ENCODE measurements around the gene CNOT6.

CNOT6 gene

DNA sequence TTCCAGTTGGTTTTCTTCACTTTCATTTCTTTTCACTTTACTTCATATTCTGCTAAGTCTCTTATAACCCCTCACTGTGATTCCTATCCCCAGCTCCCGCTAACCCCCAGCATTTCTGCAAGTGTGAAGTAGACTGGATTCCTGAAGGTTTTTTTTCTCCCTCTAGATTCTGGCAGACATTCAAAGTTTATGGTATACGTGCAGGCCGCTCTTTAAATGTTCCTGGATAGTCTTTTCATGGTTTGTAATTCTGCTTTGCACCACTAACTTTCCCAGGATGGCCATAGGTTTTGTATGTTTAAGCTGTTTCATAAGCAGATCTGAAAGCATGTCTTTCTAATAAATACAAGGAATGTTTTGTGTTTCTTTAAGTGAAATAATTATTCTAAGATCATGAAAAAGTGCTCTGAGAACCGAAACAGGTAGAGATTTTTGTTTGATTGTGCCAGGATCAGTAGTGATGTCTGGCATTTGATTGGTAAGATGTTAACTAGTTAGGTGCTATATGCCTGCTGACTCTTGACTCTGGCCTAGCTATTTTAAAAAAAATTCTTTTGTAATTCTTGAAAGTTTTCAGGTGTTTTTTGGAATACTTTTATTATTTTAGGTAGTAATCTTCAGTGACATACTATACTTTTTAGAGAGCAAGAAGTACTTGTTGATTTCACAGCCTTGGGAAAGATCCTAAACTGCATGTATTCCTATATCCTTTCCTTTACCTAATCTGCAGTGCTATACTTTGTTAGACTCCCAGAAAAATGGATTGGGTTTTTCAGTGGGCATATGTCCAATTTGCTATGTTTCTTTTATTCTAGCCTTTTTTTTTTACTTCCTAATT lies 29.7 kb downstream of the CNOT6 start:
- Histone ChIP-seq H3K9me3 (ENCODE audit: insufficient read depth, low read length) (no peaks in the 10 kb centered on the region), H3K79me2 (ENCODE audit: insufficient read depth, low read length) (peaks cover 95% of the 10 kb centered on the region), H3K9ac (ENCODE audit: low read length) (no peak overlapping the region), H3K4me2 (ENCODE audit: low read depth, low read length, poor library complexity, severe bottlenecking) (no peak overlapping the region), H3K27me3 (ENCODE audit: low read length) (no peaks in the 10 kb centered on the region), H2AFZ (ENCODE audit: low read depth, low read length, severe bottlenecking) (no peak overlapping the region), H3K27ac (ENCODE audit: low read depth, low read length) (no peak overlapping the region), H3K4me3 (ENCODE audit: insufficient read depth, low read length, poor library complexity, severe bottlenecking) (no peak overlapping the region), H3F3A (ENCODE audit: insufficient read depth) (0 out of 2 replicates have a peak, but pooled peaks cover 6% of the 10 kb centered on the region), H3K9me2 (replicated peaks; ENCODE audit: insufficient read depth, low read length) (no peaks in the 10 kb centered on the region), H3K36me3 (ENCODE audit: low read length) (no peaks in the 10 kb centered on the region), H4K20me1 (ENCODE audit: low read depth, low read length) (peaks cover 26% of the 10 kb centered on the region; the same call in 1 of the 2 replicates)
- no peak for TF ChIP-seq EZH2phosphoT487 (conservative IDR thresholded peaks at IDR 0.05; ENCODE audit: low read length)
- TF ChIP-seq, protein P1, sequence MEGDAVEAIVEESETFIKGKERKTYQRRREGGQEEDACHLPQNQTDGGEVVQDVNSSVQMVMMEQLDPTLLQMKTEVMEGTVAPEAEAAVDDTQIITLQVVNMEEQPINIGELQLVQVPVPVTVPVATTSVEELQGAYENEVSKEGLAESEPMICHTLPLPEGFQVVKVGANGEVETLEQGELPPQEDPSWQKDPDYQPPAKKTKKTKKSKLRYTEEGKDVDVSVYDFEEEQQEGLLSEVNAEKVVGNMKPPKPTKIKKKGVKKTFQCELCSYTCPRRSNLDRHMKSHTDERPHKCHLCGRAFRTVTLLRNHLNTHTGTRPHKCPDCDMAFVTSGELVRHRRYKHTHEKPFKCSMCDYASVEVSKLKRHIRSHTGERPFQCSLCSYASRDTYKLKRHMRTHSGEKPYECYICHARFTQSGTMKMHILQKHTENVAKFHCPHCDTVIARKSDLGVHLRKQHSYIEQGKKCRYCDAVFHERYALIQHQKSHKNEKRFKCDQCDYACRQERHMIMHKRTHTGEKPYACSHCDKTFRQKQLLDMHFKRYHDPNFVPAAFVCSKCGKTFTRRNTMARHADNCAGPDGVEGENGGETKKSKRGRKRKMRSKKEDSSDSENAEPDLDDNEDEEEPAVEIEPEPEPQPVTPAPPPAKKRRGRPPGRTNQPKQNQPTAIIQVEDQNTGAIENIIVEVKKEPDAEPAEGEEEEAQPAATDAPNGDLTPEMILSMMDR (IDR thresholded peaks at IDR 0.05; ENCODE audit: insufficient read depth, low read length, poor library complexity, severe bottlenecking) = no peak

DNA sequence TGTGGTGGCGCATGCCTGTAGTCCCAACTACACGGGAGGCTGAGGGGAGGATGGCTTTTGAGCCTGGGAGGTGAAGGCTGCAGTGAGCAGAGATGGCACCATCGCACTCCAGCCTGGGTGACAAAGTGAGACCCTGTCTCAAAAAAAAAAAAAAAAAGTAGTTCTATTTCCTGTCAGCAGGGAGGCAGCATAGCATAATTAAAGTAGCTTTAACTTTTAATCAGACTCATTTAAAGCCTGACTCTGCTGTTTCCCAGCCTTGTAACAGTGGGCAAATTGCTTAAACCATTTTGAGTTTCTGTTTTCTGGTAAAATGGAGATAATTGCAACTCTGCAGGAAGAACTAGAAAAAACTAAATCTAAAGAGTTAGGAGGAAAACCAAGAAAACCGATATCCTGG lies 31.2 kb downstream of the CNOT6 start:
- H3K9me2 ChIP-seq (replicated peaks; ENCODE audit: insufficient read depth, low read length) = no peaks in the 10 kb centered on the region
- peaks cover 82% of the 10 kb centered on the region for H3K79me2 ChIP-seq (ENCODE audit: insufficient read depth, low read length)
- no peak overlapping the region for H3K4me3 ChIP-seq (ENCODE audit: insufficient read depth, low read length, poor library complexity, severe bottlenecking)
- H3K36me3 ChIP-seq (ENCODE audit: low read length) = peaks cover 13% of the 10 kb centered on the region; the same call in 1 of the 2 replicates
- no peaks in the 10 kb centered on the region for H3K9me3 ChIP-seq (ENCODE audit: insufficient read depth, low read length)
- H3K4me2 ChIP-seq (ENCODE audit: low read depth, low read length, poor library complexity, severe bottlenecking) = no peak overlapping the region
- no peak for TF ChIP-seq EZH2phosphoT487 (conservative IDR thresholded peaks at IDR 0.05; ENCODE audit: low read length)
- TF ChIP-seq, protein P1 (IDR thresholded peaks at IDR 0.05; ENCODE audit: insufficient read depth, low read length, poor library complexity, severe bottlenecking) = no peak
- H3K9ac ChIP-seq (ENCODE audit: low read length) = no peak overlapping the region
- peaks cover 6% of the 10 kb centered on the region; the same call in 1 of the 2 replicates for H3F3A ChIP-seq (ENCODE audit: insufficient read depth)
- no peaks in the 10 kb centered on the region for H3K27me3 ChIP-seq (ENCODE audit: low read length)
- peaks cover 21% of the 10 kb centered on the region; the same call in 1 of the 2 replicates for H4K20me1 ChIP-seq (ENCODE audit: low read depth, low read length)
- H2AFZ ChIP-seq (ENCODE audit: low read depth, low read length, severe bottlenecking) = no peak overlapping the region
- H3K27ac ChIP-seq (ENCODE audit: low read depth, low read length) = no peak overlapping the region

DNA sequence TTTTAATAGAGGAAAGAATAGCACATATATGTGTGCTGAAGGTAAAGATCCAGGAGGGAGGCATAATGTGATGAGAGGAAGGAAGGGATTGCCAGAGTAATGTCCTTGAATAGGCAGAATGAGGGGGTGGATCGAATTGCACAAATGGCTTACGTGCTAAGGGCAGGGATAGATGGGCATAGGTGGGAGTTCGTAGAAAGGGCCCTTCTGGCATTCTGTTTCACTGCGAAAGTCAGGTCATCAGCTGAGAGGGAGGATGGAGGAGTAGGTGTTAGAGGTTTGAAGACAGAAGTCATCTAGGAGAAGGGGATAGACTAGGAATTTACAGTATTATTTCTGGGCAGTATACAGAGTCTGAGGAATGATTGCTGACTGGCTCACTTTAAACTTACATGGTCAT lies 32.1 kb downstream of the CNOT6 start:
- Histone ChIP-seq H3K27ac (ENCODE audit: low read depth, low read length) (no peak overlapping the region), H3K9me2 (replicated peaks; ENCODE audit: insufficient read depth, low read length) (no peaks in the 10 kb centered on the region), H3K9me3 (ENCODE audit: insufficient read depth, low read length) (no peaks in the 10 kb centered on the region), H3K36me3 (ENCODE audit: low read length) (peaks cover 13% of the 10 kb centered on the region; the same call in 1 of the 2 replicates), H3K9ac (ENCODE audit: low read length) (no peak overlapping the region), H3K79me2 (ENCODE audit: insufficient read depth, low read length) (peaks cover 76% of the 10 kb centered on the region), H3F3A (ENCODE audit: insufficient read depth) (peaks cover 6% of the 10 kb centered on the region; the same call in 1 of the 2 replicates), H3K4me2 (ENCODE audit: low read depth, low read length, poor library complexity, severe bottlenecking) (no peak overlapping the region), H3K4me3 (ENCODE audit: insufficient read depth, low read length, poor library complexity, severe bottlenecking) (no peak overlapping the region), H3K27me3 (ENCODE audit: low read length) (no peaks in the 10 kb centered on the region), H2AFZ (ENCODE audit: low read depth, low read length, severe bottlenecking) (no peak overlapping the region), H4K20me1 (ENCODE audit: low read depth, low read length) (peaks cover 21% of the 10 kb centered on the region; the same call in 1 of the 2 replicates)
- TF ChIP-seq, protein P1 (IDR thresholded peaks at IDR 0.05; ENCODE audit: insufficient read depth, low read length, poor library complexity, severe bottlenecking) = no peak
- TF ChIP-seq EZH2phosphoT487 (conservative IDR thresholded peaks at IDR 0.05; ENCODE audit: low read length) = no peak
